DOHH2 (cell line): ENCODE results near the gene S100P.

ENCODE experiments used
- CTCF ChIP-seq: fragments of 200-600 bp; sonication (generic); IDR thresholded peaks from one replicate; pipeline ENCODE4 v1.5.1; 2014; ENCODE audit warnings: antibody characterized with exemption, mild to moderate bottlenecking, low read depth, low read length; ENCODE audit not compliant: poor library complexity, severe bottlenecking
- EZH2phosphoT487 ChIP-seq: fragments of 200-600 bp; sonication (generic); IDR thresholded peaks from 2 replicates; pipeline ENCODE4 v1.6.1; 2017; ENCODE audit warnings: borderline replicate concordance, mild to moderate bottlenecking, antibody characterized with exemption, low read length, moderate library complexity, mixed read lengths

- TF ChIP-seq CTCF (no peak), EZH2phosphoT487 (no peak)
These were observed 21.5 kb upstream of the S100P start for GRCh38 chr4:6672131-6672530.
